HG02884 (cell line): ENCODE measurements around the gene CCL13.

ENCODE experiments used
- ATAC-seq: cut with Tn5 transposase; IDR thresholded peaks from one replicate; pipeline ENCODE4 v1.9.1; 2021; ENCODE audit warnings: mild to moderate bottlenecking, moderate library complexity; ENCODE audit not compliant: unreplicated experiment

Gene CCL13

GRCh38 chr17:34383216-34383615 is 26.9 kb downstream of the CCL13 start:
- ATAC-seq, result no peak

DNA sequence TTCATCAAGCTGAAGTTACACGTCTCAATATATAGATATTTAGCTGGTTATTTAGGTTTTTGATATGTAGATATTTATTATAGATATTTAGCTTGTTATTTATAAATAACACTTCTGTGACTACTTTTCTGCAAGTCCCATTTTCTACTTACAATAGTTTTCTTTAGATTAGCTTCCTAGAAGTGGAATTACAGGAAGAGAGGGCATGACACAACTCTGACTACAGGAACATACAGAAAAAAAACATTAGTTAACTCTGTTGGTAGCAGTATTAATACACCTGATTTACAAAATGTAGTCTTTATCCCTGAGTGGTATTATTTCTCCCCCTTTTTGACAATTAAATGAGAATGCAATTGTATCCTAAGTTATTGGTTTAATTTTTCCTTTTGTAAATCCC is 28.0 kb downstream of the CCL13 start:
- no peak for ATAC-seq

DNA sequence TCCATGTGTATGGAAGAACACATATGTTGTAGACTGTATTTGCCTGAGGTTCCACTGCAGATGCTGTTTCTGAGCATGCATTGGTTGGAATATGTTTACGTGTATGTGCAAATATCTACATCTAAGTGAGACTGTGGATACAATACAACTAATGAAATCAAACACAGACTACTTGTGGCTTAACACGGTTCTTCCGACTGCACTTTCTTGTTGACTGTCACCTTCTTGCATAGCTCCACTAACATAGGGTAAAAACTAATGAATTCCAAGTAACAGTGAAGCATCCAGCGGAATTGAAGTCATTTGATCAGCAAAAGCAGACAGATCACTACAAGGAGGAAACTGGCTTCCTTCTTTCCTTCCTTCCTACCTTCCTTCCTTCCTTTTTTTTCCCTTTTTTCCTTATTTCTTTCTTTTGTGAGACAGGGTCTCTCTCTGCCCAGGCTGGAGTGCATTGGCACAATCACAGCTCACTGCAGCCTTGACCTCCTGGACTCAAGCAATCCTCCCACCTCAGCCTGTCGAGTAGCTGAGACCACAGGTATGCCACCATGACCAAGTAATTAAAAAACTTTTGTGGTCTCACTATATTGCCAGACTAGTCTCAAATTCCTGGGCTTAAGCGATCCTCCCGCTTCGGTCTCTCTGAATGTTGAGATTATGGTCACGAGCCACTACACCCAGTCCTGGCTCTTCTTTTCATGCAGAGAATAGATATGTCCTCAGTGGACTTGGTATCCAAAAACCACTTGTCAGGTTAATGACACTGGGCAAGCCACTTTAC is 28.7 kb downstream of the CCL13 start:
- no peak for ATAC-seq

- ATAC-seq, result no peak
Measured at GRCh38 chr17:34386343-34386696, 30.0 kb downstream of the CCL13 start.

GRCh38 chr17:34386697-34387550 is 30.6 kb downstream of the CCL13 start:
- no peak for ATAC-seq

- ATAC-seq, result no peak
Measured at GRCh38 chr17:34387566-34387965, 31.3 kb downstream of the CCL13 start.

- ATAC-seq, result no peak
Measured at GRCh38 chr17:34389126-34389750, 33.0 kb downstream of the CCL13 start.

- ATAC-seq, result no peak
Measured at GRCh38 chr17:34390649-34391048, 34.4 kb downstream of the CCL13 start.

DNA sequence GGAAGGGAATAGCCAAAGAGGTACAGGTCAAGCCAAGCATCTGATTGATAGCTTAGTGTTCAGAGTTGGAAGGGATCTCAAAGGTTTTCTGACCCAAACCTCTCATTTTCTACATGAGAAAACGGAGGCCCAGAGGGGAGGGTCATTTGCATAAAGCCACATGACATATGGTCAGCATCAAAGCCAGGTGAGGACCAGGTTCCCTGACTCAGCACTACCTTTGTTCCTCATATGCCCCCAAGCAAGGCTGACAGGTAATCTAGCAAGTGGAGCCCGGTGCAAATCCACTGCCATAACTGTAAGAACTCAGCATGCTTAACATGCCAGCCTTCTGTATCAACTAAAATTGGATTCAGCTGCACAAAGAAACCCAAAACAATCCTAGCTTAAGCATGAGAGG is 35.0 kb downstream of the CCL13 start:
- no peak for ATAC-seq

DNA sequence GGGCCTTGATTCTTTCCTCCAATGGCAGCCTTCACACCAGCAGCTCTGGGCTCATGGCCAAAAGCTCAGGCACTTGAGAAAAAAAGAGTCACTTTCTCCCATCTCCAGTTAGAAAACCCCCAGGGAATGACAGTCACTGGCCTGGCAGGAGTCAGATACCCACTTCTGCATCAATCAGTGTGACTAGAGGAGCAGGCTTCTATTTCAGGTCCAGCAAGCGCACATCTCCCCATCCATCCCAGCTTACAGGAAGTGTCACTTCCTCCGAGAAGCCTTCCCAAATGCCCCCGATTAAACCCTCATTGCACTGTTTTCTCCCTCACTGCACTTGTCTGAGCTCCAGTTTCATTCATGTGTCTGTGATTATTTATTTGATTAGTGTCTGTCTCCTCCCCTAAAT is 37.1 kb downstream of the CCL13 start:
- no peak for ATAC-seq

DNA sequence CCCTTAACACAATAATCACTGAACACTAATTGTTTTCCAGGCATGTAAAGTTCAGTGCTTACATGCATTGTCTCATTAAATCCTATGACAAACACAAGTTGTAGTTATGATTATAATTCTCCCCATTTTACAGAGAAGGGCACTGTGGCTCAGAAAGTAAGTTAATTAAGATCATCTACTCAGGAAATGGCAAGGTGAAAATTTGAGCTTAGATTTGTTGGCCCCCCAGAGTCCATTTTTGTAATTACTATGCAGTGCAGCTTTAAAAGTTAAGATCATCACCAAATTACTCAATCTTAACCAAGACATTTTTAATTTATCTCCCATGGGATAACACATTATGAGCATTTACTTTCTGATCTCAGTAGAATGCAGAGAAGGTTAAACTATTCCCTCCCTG is 41.0 kb downstream of the CCL13 start:
- no peak for ATAC-seq

DNA sequence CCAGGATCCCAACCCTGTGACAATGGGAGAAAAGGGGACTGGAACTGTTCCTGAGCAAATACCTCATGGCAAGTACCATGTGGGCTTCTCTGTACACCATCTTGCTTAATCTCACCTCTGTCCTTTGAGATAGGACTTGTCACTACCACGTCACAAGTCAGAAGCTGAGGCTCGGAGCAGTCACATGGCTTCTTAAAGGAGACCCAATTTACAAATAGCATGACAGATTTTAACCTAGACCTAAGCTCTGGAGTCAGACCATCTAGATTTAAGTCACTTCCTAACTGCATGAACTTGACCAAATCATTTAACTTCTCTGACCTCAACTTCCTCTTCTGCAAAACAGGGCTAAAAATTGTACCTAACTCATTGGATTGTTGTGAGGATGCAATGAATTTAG is 42.7 kb downstream of the CCL13 start:
- ATAC-seq, result no peak

DNA sequence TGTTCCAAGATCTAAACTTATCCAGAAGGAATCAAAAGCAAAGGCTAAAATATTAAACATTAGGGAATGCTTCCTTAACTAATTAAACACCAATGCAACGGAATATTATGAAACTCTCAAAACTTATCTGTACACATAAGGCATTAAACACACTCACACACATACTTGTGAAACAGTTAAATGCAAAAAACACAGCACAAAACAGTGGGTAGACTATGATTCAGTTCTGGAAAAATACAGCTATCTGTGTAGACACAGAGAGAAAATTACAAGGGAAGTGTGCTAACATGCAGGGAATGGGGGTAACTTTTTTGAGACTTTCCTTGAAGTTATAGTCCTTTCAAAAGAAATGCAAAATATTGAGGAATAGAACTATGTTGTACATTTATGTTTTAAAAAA is 43.4 kb downstream of the CCL13 start:
- ATAC-seq, result no peak

DNA sequence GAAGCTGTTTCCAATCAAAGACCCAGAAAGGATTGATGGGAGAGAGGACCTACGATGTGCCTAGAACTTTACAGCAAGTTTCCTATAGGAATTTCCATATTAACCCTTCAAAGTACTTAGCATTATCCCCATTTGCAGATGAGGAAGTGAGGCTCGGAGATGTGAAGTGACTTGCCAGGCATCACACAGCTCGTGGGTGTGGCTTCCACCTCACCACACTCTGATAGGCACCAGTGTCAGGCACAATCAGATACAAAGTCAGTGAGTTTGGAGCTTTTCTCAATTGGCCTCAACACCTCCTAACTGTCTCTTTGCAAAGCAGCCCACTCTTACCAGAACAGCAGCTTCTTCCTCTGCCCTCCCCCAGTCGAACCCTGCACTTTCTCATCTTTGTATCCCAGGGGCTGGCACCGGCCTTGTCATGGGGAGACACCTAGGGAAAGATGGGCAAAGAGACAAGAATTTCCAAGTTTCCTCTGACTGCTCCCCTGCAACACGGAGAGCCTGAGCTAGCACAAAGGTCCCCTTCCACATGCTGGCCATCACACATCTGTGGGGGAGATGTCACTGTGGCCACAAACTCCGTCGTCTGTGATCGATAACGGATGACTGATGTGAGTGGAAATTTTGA is 44.1 kb downstream of the CCL13 start:
- ATAC-seq, result no peak

- ATAC-seq, result no peak
Measured at GRCh38 chr17:34401165-34401564, 44.9 kb downstream of the CCL13 start.

DNA sequence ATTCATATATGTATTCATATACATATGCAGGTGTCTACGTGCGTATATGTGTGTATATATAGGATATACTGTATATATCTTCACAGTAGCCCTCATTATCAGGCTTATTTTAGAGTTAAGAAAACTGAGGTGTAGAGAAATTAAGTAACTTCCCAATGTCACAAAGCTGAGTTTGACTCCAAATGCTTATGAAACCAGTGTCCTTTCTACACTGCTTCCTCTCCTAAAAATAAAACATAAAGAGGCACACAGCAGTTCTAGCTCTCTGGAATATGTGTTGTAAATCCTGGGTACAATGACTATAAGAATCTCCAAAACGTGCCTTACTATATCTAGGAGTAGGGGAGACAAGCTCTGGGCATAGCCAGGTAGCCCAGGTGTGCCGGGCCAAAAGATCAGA is 46.7 kb downstream of the CCL13 start:
- ATAC-seq, result no peak

DNA sequence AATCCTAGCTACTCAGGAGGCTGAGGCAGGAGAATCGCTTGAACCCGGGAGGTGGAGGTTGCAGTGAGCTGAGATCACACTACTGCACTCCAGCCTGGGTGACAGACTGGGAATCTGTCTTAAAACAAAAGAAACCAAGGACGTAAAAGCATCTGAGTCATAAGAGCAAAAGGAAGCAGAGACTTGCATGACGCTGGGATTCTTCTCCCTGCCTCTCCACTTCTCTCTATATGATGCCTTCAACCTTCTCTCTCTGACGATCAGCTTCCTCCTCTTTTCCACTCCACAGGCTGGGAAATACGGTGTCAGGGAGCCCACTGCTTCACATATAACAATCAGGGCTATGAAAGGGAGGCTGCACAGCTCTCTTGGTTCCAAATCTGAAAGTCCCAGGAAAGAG is 49.9 kb downstream of the CCL13 start:
- no peak for ATAC-seq
